B cell (primary cell): ENCODE data around the gene ANGPT4. TPM values are rescaled to one million over a fixed set of nuclear protein-coding genes. Genes with fewer than 3 reads are reported as not detected.

Source experiments
- ATAC-seq: fragments of 200-7000 bp; cut with Tn5 transposase; one replicate; pipeline ENCODE4 v1.10.0; 2021; ENCODE audit warnings: low read depth, mild to moderate bottlenecking, moderate number of reproducible peaks, moderate library complexity
- CTCF ChIA-PET: fragments of 350-600 bp; sonication (Branson Sonifier 250); formaldehyde crosslinking; loops from one replicate; lab custom pipeline; 2021; ENCODE audit warnings: antibody characterized with exemption, inconsistent platforms; lab: Charles Lee
- POLR2A ChIA-PET: fragments of 350-600 bp; sonication (Branson Sonifier 250); formaldehyde crosslinking; loops from one replicate; lab custom pipeline; 2021; ENCODE audit warnings: antibody characterized with exemption; lab: Charles Lee
- DNase-seq: peaks from one replicate; pipeline ENCODE4 v3.0.0; 2013
- H2AFZ ChIP-seq: 2 replicates; pipeline ENCODE4 v1.6.1; 2012; ENCODE audit warnings: mild to moderate bottlenecking, low read depth, low read length; ENCODE audit not compliant: insufficient read depth, poor library complexity, severe bottlenecking
- H3K27ac ChIP-seq, 2 donors: 1 replicate in 1 of 2; 2 replicates in 1 of 2; pipeline ENCODE4 v1.5.1; 2012 to 2013; ENCODE audit warnings: low read length in 2 of 2, mild to moderate bottlenecking in 2 of 2, moderate library complexity in 1 of 2
- H3K27me3 ChIP-seq, 4 experiments: fragments of 200-600 bp in 1 of 4; sonication (generic) in 1 of 4; replicated peaks in 1 of 4; 1 replicate in 2 of 4; 2 replicates in 2 of 4; pipeline versions ENCODE4 v1.6.1 to v1.7.0; 2013 to 2016; ENCODE audit warnings: low read length in 3 of 4, mild to moderate bottlenecking in 2 of 4, mixed read lengths in 1 of 4, moderate library complexity in 1 of 4; ENCODE audit not compliant: insufficient read depth in 4 of 4, control insufficient read depth in 3 of 4; ENCODE audit errors: control extremely low read depth in 1 of 4
- H3K36me3 ChIP-seq, 2 experiments: replicated peaks in 1 of 2; 1 replicate in 1 of 2; 2 replicates in 1 of 2; pipeline versions ENCODE4 v1.6.1 to v1.7.1; 2013; ENCODE audit warnings: low read length in 1 of 2; ENCODE audit not compliant: insufficient read depth in 2 of 2, control insufficient read depth in 1 of 2; ENCODE audit errors: control extremely low read depth in 1 of 2, extremely low read depth in 1 of 2
- H3K4me1 ChIP-seq, 2 donors: fragments of 200-600 bp in 1 of 2; sonication (generic) in 1 of 2; 1 replicate in 1 of 2; 2 replicates in 1 of 2; pipeline versions ENCODE4 v1.5.1 to v1.6.1; 2013 to 2017; ENCODE audit warnings: low read length in 2 of 2; ENCODE audit not compliant: control insufficient read depth in 2 of 2, insufficient read depth in 2 of 2
- H3K4me2 ChIP-seq: replicated peaks from 2 replicates; pipeline ENCODE3; 2012; ENCODE audit warnings: mild to moderate bottlenecking, low read depth, low read length; ENCODE audit not compliant: poor library complexity, severe bottlenecking
- H3K4me3 ChIP-seq, 5 experiments: fragments of 200-600 bp in 1 of 5; sonication (generic) in 1 of 5; 1 replicate in 3 of 5; 2 replicates in 2 of 5; pipeline versions ENCODE4 v1.5.1 to v1.7.0; 2011 to 2016; ENCODE audit warnings: low read length in 4 of 5, mild to moderate bottlenecking in 4 of 5, low read depth in 2 of 5, control low read depth in 1 of 5, moderate library complexity in 1 of 5; ENCODE audit not compliant: insufficient read depth in 1 of 5; ENCODE audit errors: control extremely low read depth in 1 of 5, extremely low read depth in 1 of 5
- H3K79me2 ChIP-seq: fragments of 200-600 bp; sonication (generic); one replicate; pipeline ENCODE4 v1.6.0; 2016; ENCODE audit warnings: low read length; ENCODE audit not compliant: control insufficient read depth, insufficient read depth
- H3K9ac ChIP-seq: fragments of 200-600 bp; sonication (generic); 2 replicates; pipeline ENCODE4 v1.6.1; 2017; ENCODE audit warnings: mild to moderate bottlenecking, low read length, moderate library complexity
- H3K9me3 ChIP-seq, 3 donors: one replicate each; pipeline versions ENCODE4 v1.6.1 to v1.7.1; 2013; ENCODE audit warnings: low read length in 2 of 3; ENCODE audit not compliant: control insufficient read depth in 2 of 3, insufficient read depth in 1 of 3; ENCODE audit errors: control extremely low read depth in 1 of 3
- H4K20me1 ChIP-seq: 2 replicates; pipeline ENCODE4 v1.6.0; 2012; ENCODE audit warnings: mild to moderate bottlenecking, low read length; ENCODE audit not compliant: insufficient read depth, control insufficient read depth, poor library complexity, severe bottlenecking
- H3K27ac Mint-ChIP-seq: one replicate; pipeline ENCODE4 v1.8.0; 2021; ENCODE audit warnings: mixed read lengths
- H3K27me3 Mint-ChIP-seq: one replicate; pipeline ENCODE4 v1.8.0; 2021; ENCODE audit warnings: mixed read lengths
- H3K4me1 Mint-ChIP-seq: one replicate; pipeline ENCODE4 v1.8.0; 2021; ENCODE audit warnings: mixed read lengths
- H3K4me3 Mint-ChIP-seq: one replicate; pipeline ENCODE4 v1.8.0; 2021; ENCODE audit warnings: mixed read lengths
- H3K9me3 Mint-ChIP-seq: one replicate; pipeline ENCODE4 v1.8.0; 2022; ENCODE audit warnings: mixed read lengths; ENCODE audit not compliant: insufficient read depth
- CTCF ChIP-seq: fragments of 200-600 bp; IDR thresholded peaks from one replicate; pipeline ENCODE4 v1.8.0; 2022; ENCODE audit warnings: antibody characterized with exemption, mild to moderate bottlenecking
- EZH2 ChIP-seq: IDR thresholded peaks from 2 replicates; pipeline ENCODE4 v1.6.1; 2012; ENCODE audit warnings: borderline replicate concordance, low read depth, mild to moderate bottlenecking, moderate library complexity, low read length; ENCODE audit not compliant: insufficient read depth, poor library complexity, severe bottlenecking
- WGBS: methylation state at CpG from one replicate; pipeline ENCODE4 v1.1.5; 2013; ENCODE audit warnings: missing lambda C conversion rate; ENCODE audit not compliant: insufficient coverage; 5-methylcytosine and 5-hydroxymethylcytosine counted together
- intact Hi-C: fragments of 100-400 bp; cut with micrococcal nuclease; formaldehyde crosslinking; loops from one replicate; pipeline ENCODE4 v1.10.0; 2022
- polyA plus RNA-seq: library from polyadenylated mRNA; depleted of rRNA; stranded (reverse); fragments of >200 nt; gene quantifications from 2 replicates; pipeline ENCODE4 v1.2.3, GENCODE V29; 2012
- total RNA-seq, 2 donors: library from RNA; stranded (reverse); fragments of 120-200 nt in 1 of 2; gene quantifications; 1 replicate in 1 of 2; 2 replicates in 1 of 2; pipeline versions ENCODE4 v1.2.3 to v1.2.4, GENCODE V29; 2013 to 2022

Gene ANGPT4
- total and polyA plus RNA-seq, 2 donors (not counting 1 experiment from before 2014, with no cell fraction given): not detected

GRCh38 chr20:845941-846893 is 69.9 kb downstream of the ANGPT4 start:
- POLR2A ChIA-PET: interaction anchor here (0.5 to 2.5 kb wide), 2 partner anchors 12 to 269 kb away, joined by 4 to 15 read pairs; partner anchors contain the start of gene FAM110A
- Mint-ChIP-seq H3K27me3 (peaks cover 4% of the 10 kb centered on the region), H3K4me3 (peak overlapping the region; percentile 86), H3K27ac (peak overlapping the region; percentile 95), H3K9me3 (no peaks in the 10 kb centered on the region), H3K4me1 (peaks cover 51% of the 10 kb centered on the region)
- Histone ChIP-seq H3K27me3 (peaks cover 0 to 13% (median 5%) of the 10 kb centered on the region in 4 experiments), H4K20me1 (peaks cover 46% of the 10 kb centered on the region), H3K4me2 (peak overlapping the region; percentile 99), H3K4me3 (peak overlapping the region in 4 of 5 experiments; percentile 34 to 77 (median 68)), H3K36me3 (no peaks in the 10 kb centered on the region), H3K9ac (peak overlapping the region; percentile 79), H3K79me2 (peaks cover 83% of the 10 kb centered on the region), H3K4me1 (peaks cover 57% of the 10 kb centered on the region in 2 donors), H3K9me3 (no peaks in the 10 kb centered on the region), H3K27ac (peak overlapping the region; percentile 46 to 80), H2AFZ (peak overlapping the region; percentile 84)
- no peak for ATAC-seq
- CTCF ChIA-PET: interaction anchor here (1.4 to 6.7 kb wide), 4 partner anchors 14 to 110 kb away, joined by 4 to 46 read pairs (median 10); partner anchors contain the start of gene FAM110A
- intact Hi-C loops: no loop called here
- 38% methylated on average over 8 of the region's 11 CpGs for WGBS
- DNase-seq: peak; percentile 10
- TF ChIP-seq EZH2 (no peak), CTCF (no peak)
